HG03060 (cell line): ENCODE measurements around the gene ALG5.
A peak's percentile ranks its signal among the peaks of the same experiment; 100 is the strongest.

Experiments used
- ATAC-seq: cut with Tn5 transposase; IDR thresholded peaks from one replicate; pipeline ENCODE4 v1.9.1; 2021; ENCODE audit warnings: low read depth, moderate number of reproducible peaks; ENCODE audit not compliant: unreplicated experiment

The ALG5 gene, protein sequence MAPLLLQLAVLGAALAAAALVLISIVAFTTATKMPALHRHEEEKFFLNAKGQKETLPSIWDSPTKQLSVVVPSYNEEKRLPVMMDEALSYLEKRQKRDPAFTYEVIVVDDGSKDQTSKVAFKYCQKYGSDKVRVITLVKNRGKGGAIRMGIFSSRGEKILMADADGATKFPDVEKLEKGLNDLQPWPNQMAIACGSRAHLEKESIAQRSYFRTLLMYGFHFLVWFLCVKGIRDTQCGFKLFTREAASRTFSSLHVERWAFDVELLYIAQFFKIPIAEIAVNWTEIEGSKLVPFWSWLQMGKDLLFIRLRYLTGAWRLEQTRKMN

DNA sequence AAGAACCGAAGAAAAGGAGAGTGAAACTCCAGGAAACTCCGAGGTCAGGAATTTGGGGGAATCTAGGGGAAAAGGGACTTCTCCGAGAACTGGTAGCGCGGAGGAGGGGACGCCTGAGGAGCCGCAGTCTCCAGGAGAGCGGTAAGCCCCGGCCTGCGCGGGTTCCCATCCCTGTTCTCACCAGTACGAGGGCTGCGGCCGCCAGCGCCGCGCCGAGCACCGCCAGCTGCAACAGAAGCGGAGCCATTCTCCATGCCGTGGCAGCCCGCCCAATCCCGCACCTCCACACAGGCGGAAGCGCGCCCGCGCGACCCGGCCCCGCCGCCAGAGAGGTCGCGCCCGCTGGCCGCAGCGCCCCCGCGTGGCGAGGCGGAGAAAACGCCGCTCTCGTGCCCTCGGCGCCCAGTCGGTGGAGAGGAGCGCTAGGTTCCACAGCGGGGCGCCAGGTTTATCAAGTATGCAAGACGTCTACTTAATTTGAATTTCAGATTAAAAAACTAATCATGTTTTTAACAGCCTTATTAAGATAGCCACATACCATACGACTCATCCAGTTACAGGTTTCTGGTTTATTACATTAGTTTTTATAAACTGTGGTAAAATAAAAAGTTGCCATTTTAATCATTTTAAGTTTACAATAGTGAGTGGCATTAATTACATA is at the start of gene ALG5:
TSS of gene ALG5 (minus strand) at position 287 of the 661 bp plus-strand sequence. CDS start at position 247, 40 bp downstream.
- ATAC-seq: peak; percentile 42

DNA sequence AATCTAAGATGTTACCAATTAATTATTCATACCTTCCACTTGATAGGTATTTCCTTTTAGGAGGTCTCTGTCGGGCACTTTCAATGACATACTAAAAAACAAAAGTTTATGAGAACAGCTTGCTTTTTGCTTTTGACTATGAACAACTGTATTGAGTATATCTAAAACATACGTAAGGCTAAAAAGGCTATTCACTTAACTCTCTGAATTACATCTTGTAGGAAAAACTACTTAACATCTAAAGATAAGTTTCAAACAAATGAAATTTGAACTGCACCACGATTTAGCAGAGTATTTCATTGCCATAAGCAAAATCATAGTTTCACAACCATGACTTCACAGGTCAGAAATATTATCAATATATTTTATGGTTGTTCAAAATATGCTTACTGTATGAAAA is 48.7 kb upstream of the ALG5 start:
- no peak for ATAC-seq

DNA sequence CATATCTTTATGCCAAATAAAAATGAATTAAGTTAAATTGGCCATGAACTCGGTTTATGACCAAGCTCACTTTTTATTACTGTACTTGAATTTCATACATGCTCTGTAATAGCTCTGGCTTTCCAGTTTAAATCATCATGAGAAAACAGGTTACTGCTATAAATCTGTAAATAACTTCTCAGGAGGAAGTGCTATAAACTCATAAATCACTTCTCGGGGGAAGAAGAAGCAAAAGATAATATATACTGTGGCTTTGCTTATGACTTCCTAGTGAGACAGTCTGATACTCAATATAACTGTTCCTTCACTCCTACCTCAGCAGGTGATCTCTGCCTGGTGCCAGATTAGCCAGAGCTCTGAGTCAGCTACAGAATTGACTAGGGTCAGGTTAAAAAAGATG is 47.9 kb upstream of the ALG5 start:
- no peak for ATAC-seq

DNA sequence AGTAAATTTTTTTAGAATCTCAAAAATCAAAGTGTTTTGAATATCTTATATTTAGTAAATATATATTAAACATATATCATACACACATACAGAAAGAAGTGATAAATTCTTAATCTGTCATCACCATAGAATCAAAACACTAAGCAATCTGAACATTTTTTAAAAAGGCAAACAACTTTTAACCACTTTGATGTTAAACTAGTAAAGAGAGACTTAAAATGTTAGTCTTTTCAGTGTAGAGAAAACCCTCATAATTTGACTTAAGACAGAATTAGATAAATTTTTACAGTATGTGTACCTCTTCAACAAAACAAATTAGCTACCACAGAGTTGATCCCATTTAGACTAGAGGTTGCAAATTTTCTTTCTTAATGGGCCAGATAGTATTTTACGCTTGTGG is 46.9 kb upstream of the ALG5 start:
- no peak for ATAC-seq

DNA sequence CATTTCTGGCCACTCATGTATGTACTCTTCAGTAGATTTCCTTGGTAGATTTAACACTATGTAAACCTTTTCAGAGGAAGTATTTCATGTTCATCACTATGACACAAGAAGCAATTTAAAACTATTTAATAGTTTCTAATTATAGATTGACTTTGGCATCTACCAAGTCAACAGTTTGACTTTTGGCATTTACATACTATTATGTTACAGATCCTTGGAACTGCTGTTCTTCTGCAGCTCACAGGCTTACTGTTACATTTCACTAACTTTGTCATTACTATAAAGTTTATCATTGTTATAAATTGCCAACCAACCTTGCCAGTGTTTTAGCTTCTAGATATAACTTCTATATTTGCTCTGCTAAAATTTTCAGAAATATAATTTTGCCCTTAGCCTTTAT is 41.6 kb upstream of the ALG5 start:
- ATAC-seq: no peak

DNA sequence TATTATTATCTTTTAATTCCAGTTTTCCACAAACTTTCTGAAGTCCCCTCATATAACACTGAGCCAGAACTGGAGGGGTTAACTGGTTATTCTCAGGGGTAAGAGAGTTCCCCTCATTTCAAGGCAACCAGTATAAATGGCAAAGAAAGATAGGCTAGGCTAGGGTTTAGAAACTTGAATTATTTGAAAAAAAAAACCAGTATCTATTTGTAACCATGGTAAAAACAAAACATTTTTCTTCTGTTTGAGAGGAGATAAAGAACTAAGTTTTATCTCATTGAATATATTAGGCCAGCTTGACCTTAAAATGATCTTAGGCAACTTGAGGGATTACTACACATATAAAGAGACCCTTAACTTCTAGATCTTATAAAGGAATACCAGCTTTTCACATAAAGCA is 40.8 kb upstream of the ALG5 start:
- no peak for ATAC-seq

DNA sequence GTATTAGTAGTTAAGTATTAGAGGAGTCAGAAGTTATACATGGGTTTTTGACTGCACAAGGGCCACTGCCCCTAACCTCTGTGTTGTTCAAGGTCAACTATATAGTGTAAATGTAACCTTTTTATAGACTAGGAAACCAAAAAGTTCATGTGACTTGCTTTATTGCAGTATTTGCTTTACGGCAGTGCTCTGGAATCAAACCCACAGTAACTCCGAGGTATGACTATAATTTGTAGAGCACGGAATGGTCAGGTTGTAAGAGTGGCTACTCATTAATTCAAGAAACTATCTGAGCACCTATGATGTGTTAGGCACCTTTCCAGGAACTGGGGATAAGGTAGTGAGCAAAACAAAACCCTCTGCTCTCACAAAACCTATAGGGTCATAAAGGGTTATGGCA is 38.1 kb upstream of the ALG5 start:
- no peak for ATAC-seq

DNA sequence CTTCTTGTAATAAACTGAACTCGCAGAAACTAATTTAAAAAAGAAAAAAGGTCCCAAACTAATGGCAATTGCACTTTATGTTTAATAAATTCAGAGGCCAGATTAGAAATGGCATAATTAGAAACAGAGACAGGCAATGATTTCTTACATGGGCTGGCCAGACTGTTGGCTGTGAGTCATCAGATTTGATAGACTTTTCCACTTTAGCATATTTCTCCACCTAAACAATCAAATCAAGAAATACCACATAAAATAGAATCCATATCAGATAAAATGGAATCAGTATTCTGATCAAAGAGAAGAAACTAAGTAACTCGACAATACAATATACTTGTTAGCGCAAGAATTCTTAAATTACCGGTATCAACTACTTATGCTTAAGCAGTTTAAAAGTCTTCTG is 30.5 kb upstream of the ALG5 start:
- no peak for ATAC-seq

DNA sequence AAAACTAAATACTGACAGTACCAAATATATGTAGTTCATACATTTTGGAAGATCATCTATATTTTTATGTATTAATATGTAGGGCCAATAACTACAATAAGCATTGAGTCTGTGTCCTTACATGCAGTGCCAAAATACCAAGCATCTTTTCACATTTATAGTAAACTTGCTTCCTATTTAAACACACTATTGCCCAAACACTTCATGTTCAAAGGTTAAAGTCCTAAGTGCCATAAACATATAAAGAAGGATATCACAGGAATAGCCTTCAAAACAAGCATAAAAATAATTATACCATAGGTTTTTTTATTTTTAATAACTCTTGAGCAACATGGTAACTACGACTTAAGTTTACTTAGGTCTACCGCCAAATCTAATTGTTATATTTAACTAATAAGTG is 28.5 kb upstream of the ALG5 start:
- ATAC-seq: no peak

DNA sequence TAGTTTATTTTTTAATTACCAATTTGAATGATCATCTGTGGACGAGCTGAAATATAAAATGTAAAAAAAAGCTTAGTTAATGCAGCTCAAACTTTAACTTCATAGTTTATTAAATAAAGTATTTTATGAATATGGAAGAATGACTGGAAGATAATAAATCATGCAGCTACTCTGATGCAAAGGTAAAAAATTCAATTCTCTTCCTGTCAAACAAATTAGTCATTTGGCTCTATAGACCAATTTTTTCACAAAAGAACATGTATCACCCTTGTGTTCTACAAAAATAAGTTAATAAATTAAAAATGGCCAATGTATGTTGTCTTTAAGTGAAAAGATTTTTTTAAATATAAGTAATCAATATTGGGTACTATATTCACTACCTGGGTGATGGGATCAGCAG is 27.6 kb upstream of the ALG5 start:
- ATAC-seq: no peak

DNA sequence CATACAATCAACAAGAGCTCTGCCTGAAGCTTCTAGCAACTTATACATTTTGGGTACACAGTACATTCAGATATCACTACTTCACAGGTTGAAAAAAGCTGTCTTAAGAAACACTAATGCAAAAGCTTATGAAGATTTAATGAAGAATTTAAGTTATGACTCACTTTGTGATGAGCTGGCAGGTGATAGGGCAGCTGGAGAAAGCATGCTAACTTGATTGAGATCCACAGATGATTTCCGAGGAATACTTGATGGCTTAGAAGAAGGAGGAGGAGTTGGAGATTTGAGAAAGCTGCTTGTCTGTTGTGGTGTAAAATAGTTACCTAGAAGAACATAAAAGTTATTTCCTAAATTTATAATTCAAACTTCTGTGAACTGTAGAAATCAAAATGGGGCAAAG is 24.7 kb upstream of the ALG5 start:
- ATAC-seq: no peak

DNA sequence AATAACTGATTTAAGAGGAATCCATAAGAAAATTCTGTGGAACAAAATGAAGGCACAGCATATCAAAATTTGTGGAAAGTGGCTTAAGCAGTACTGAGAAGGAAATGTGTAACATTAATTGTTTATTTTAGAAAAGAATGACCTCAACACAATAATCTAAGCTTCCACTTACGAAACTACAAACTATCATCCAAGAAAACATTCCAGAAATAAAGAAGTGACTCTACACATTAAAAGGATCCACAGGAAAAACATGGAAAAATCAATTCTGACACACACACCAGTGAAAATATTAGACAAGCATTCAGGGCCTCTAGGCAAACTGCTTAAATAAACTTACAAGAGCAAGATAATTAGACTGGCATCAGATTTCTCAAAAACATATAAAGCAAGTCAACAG is 15.5 kb upstream of the ALG5 start:
- no peak for ATAC-seq

DNA sequence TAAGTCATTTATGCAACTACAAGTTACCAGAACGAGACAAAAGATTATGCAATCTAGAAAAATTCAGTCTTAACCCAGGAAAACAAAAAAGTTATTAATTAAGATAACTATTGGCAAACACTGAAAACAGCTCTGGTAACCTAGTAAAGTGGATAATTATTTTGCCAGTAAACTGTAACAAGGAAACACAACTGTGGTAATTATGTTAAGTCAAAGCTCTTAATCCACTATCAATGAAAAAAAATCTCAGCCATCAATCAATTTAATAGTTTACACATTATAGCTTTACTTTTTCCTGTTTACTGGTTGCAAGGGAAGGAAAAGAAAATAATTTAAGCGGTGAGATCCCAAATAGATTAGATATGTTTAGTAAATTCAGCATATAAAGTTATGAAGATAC is 12.6 kb upstream of the ALG5 start:
- ATAC-seq: no peak

DNA sequence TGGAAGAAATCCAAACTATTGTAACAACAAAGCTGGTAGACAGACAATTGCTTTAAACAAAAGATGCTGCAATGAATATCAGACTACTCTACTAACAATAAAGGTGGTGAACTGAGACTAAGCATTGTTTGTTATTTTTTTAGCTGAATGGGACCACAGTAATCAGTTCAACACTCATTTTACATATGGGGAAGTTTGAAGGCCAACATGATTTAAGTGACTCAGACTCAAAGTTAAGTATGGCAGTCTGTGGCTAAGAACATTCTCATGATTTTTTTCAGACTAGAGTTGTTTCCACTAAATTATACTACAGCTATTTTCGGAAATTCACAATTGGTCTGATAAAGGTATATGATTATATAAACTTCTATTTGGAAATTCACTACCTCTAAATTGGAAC is 11.9 kb upstream of the ALG5 start:
- ATAC-seq: no peak

DNA sequence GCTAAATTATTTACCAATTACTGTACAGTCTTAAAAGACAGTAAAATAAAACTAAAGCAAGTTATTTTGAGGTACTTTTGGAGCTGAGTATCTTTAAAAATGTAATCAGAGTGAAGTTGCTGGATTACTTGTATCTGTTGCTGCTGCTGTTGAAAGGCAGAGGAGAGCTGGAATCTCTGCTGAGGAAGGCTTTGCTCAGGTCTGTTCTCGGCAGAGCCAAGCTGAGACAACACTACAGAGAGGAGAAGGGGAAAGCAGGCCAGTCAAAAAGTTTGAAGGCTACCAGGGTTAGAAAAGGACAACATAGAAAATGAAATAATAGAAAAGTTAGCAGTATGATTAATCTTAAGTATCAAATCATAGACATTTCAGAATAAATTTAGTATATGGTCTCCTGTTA is 11.3 kb upstream of the ALG5 start:
- ATAC-seq: no peak

DNA sequence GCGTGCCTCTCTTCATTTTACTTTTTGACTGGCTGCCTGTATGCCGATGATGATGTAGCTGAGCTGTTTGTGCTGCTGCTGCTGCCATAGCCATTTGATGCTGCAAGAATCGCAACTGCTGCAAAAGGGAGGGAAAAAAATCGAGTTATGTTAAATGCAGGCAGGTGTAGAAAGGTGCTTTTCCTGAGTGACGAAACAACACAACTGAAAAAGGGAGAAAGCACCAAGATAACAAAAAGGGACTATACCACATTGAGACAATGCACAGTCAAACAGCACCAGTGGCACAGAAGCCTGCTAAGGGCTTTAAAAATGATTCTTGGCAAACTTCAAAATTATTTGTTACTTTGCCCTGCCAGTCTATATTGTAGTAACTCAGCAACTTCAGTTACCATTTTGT is 10.6 kb upstream of the ALG5 start:
- no peak for ATAC-seq

DNA sequence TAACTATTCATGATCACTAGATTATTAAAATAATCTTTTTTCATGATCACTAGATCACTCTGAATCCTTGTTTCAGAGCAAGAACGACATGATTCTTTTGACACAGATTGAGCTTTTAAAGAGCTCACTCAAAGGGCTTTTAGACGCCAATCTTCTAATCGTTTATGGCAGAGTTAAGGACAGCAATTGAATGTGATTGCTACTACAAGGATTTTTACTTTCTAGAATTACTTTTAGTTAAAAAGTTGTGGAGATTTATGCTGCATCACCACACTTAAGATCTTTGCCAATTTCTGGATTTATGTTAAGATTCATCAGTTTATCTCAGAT is 2.7 kb upstream of the ALG5 start:
- ATAC-seq: no peak

DNA sequence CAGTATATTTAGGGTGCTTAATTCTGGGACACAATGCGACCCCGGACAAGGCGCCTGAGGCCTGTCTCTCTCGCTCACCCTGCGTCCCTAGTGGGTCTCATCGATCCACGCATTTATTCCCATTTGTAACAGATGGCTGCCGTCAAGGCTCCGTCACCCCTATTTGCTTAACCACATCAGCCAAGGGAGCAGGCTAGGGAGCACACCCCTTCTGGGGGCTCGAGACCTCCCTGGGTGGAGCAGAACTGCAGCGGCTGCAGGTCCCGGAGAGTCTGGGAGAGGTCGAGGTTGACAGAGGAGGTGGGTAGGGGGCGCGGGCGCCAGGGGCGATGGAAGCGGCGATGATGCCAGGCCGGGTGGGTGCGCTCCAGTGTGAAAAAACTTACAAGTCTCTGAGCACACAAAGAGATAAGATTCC is 507 bp downstream of the ALG5 start:
- no peak for ATAC-seq

DNA sequence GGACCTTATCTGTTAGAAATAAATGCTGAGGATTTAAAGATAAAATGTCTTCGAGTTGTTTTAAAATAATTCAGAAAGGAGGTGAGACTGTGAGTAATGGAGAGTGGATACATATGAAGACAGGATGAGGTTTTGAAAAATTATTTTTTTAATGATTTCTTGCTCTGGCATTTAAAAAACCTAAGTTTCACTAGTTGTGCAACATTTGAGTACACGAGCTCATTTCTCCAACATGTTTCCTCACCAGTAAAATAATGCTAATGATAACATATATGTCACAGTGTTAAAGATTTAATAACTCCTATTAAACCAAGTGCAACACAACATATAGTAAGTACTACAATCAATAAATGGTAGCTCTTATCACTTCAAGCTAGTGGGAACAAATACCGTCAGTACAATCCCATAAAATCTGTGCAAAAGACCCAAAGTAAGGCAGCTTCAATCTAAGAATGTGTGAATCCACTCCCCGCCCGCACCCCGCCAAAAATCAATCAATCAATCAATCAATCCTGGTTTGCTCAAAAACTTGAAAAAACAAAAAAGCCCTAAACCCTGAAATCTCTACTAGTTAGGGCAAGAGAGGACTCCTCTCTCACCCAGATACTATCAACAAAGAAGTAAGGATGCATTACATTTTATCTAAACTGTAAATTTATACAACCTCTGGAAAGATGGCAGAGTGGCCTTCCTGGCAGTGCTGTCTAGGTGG is 1.3 kb downstream of the ALG5 start:
- ATAC-seq: no peak

DNA sequence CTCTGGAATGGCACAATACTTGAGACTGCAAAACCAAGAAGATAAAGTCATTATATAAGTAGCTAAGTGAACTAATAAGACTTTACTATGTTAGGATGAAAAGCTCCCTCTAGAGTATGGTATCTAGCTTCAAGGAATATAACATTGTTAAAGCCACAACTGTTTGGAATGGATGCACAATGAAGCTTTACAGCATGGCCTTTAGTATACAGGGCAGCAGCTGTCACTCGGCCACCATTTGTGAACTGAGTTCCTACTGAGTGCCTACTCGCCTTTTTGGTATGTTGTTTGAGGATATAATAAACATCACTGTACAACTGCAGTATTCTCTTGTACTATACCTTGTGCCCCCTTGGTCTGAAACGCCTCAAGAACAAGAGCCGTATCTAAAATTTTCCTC is 6.8 kb downstream of the ALG5 start:
- ATAC-seq: no peak

DNA sequence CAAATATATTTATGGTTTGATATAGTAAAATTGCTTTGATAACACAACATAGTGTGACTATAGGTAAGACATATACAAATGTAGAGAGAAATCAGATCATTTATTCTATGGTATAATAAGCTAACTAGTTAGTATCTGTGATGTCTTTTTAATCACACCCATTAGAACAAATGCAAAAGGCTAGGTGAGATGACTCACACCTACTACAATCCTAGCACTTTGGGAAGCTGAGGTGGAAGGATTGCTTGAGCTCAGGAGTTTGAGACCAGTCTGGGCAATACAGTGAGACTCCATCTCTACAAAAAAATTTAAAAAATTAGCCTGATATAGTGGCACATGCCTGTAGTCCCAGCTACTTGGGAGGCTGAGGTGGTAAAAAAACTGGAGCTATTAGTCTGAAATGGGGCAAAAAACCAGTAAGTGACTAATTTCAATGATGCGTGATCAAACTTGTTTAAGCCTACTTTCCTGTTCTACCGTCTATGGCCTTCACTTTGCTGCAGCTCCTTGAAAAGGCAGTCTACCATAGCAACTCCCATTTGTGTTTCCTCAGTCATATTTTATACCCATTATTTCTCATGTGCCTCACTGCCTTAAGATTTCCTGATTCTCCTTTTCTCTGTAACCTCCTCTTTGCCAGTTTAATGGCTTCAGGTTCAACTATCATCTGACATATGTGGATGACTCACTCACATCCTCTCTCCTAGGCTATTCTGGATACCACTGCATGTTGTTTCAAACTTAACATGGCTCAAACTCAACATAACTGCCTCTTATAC is 12.5 kb downstream of the ALG5 start:
- ATAC-seq: no peak
